Stimulated activated naive CD8-positive, alpha-beta T cell treated with anti-CD3 and anti-CD28 coated beads, Interleukin-15, Interleukin-2, amounts not matched to agents 100 U/mL and 50 U/mL, for 24 hours (primary cell): Measurements from ENCODE around the gene SCD5.

Source experiments
- ATAC-seq: fragments of 150-1000 bp; cut with Tn5 transposase; one replicate; pipeline ENCODE4 v1.10.0; 2021
- DNase-seq: peaks from one replicate; pipeline ENCODE4 v3.0.0; 2021

The SCD5 gene

GRCh38 chr4:82589756-82590155 is 208.8 kb downstream of the SCD5 start:
- ATAC-seq (no peak), DNase-seq (no peak)

- no peak for DNase-seq
- no peak for ATAC-seq
Observed at GRCh38 chr4:82588771-82589270, 209.8 kb downstream of the SCD5 start.

- ATAC-seq (no peak), DNase-seq (no peak)
Observed at GRCh38 chr4:82587826-82588540, 210.6 kb downstream of the SCD5 start.

- DNase-seq = no peak
- no peak for ATAC-seq
Observed at GRCh38 chr4:82585690-82586435, 212.7 kb downstream of the SCD5 start.

GRCh38 chr4:82584931-82585330 is 213.7 kb downstream of the SCD5 start:
- ATAC-seq = no peak
- DNase-seq = no peak

GRCh38 chr4:82583897-82584587 is 214.6 kb downstream of the SCD5 start:
- ATAC-seq (no peak), DNase-seq (no peak)

GRCh38 chr4:82579932-82580331 is 218.7 kb downstream of the SCD5 start:
- DNase-seq = no peak
- ATAC-seq = no peak
